GM12874 (cell line): ENCODE results near the gene GPC3.
A peak's percentile ranks its signal among the peaks of the same experiment; 100 is the strongest.

Experiments
- TF ChIP-seq, protein P1 (sequence below): IDR thresholded peaks from 2 replicates; pipeline ENCODE4 v1.5.1; 2011; ENCODE audit warnings: low read depth, mild to moderate bottlenecking, control low read depth, low read length, moderate library complexity; ENCODE audit not compliant: insufficient read depth

Gene GPC3

GRCh38 chrX:133783274-133783673, 202.1 kb downstream of the GPC3 start:
- TF ChIP-seq, protein P1, sequence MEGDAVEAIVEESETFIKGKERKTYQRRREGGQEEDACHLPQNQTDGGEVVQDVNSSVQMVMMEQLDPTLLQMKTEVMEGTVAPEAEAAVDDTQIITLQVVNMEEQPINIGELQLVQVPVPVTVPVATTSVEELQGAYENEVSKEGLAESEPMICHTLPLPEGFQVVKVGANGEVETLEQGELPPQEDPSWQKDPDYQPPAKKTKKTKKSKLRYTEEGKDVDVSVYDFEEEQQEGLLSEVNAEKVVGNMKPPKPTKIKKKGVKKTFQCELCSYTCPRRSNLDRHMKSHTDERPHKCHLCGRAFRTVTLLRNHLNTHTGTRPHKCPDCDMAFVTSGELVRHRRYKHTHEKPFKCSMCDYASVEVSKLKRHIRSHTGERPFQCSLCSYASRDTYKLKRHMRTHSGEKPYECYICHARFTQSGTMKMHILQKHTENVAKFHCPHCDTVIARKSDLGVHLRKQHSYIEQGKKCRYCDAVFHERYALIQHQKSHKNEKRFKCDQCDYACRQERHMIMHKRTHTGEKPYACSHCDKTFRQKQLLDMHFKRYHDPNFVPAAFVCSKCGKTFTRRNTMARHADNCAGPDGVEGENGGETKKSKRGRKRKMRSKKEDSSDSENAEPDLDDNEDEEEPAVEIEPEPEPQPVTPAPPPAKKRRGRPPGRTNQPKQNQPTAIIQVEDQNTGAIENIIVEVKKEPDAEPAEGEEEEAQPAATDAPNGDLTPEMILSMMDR, result no peak

DNA sequence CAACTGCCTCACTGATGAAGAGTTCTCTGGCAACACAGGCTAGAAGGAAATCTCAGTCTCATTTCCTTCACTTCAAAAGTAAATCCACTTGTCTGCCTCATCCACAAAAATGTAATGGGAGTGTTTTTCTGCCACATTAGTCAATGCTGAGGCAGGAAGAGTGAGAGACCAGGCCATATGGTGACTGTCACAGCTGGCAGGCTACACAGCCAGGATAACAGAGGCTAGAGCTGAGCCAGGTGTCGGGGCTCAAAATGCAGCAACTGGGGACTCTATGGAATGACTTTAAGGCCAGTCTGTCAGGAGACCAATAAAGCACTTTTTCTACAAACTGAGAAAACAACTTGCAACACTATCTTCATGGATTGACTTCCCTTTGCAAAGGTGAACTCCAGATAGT, 204.2 kb downstream of the GPC3 start:
- TF ChIP-seq, protein P1, result no peak

- TF ChIP-seq, protein P1, result peak; percentile 31; the same call in 1 of the 2 replicates
Measured at GRCh38 chrX:133776072-133776471, 209.3 kb downstream of the GPC3 start.

DNA sequence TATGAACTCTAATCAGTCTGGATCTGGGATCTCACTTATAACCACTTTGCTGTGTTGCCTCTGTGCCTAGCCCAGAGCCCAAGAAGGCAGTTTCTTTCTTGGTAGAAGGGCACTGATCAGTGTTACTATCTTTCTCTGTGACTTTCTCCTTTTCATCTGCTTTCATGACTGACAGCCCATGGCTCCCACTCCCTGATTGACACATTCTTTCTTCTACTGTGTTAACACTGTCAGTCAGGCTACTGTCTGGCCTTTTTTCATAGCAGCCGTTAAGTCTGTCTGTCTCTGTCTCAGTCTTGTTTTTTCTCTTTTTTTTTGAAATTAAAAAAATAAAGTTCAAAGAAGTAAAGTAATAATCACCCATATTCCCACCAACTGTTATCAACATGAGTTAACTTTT, 210.6 kb downstream of the GPC3 start:
- TF ChIP-seq, protein P1, result no peak

DNA sequence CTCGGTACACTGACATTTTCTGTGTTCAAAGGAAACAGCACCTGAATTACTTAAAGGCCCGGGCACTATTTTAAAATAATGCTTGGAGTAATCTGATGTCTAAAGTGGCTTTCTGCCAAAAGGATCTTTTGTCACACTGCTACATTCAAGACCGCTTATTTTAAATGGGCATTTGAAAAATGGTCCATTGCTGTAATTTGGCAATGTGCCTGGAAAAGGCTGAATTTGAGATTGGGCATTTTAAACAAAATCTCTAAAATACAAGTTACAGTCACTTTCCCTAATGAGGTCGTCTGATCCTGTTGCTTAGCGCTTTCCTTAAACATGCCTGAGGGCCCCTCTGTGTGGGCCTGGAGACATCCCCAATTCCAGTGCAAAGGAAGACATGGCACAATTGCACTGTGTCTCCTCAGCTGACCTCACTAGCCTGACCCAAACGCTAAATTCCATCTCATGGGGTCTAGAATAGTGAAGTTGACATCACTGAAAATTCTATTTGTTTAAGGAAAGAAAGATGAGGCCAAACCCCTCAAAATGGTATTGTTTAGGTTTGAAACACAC, 214.2 kb downstream of the GPC3 start:
- TF ChIP-seq, protein P1, result no peak

- TF ChIP-seq, protein P1, result no peak
Measured at GRCh38 chrX:133754657-133755056, 230.7 kb downstream of the GPC3 start.

GRCh38 chrX:133749951-133750350, 235.4 kb downstream of the GPC3 start:
- TF ChIP-seq, protein P1, result no peak
